CD4-positive, alpha-beta T cell treated with Interleukin-6 at 100 ng/mL for 8 hours (primary cell): ENCODE measurements around the gene ANKRD49.

Experiments
- DNase-seq: peaks from one replicate; pipeline ENCODE4 v3.0.0-alpha.2; 2020; ENCODE audit warnings: mixed read lengths, low spot score

ANKRD49 gene

DNA sequence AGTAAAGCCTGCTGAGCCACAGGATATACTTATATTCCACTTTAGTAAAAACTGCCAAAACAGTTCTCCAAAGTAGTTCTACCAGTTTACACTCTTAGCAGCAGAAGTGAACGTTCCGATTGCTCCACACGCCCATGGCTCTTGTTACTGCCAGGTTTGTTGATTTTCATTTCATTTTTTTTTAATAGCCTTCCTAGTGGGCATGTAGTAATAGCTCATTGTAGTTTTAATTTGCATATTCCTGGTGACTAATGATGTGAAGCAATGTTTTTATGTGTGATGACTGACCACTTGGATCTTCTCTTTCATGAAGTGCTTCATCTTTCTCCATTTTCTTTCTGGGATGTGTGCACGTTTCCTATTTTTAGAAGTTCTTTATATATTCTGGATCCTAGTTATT lies 13.7 kb downstream of the ANKRD49 start:
- DNase-seq, result no peak

DNA sequence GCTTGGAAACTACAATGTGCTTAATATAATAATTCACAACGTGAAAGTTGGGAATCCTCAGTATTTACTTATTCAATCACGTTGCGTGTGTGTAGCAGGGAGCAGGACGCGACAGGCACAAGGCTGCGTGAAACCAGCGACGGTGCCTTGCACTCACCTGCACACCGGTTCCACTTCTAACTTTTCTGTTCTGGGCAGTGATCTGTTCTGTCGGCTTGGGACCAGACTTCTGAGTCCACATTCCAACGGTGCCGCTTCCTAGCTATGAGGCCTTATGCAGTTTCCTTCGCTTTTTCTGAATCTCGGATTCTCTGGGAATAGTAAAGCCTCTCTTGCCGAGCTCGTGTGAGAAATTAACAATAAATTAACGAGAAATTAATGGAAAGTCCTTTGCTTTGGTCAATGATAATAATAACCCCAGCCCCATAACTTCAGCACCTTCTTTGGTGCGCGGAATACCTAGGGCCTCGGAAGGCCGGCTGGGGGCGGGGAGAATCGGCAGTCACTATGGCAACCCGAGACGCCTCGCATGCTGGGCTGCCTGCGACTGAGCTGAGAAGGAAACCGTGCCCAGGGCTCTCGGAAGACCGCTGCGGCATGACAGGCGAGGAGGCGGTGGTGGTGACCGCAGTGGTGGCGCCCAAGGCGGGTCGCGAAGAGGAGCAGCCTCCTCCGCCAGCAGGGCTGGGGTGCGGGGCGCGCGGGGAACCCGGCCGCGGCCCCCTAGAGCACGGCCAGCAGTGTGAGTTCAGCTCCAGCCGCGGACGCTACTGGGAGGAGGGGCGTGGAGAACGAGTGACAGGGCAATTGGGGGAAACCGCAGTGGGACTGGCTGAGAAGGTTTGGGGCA lies 18.4 kb downstream of the ANKRD49 start, which contains the start of gene C11orf97:
Gene C11orf97 (plus strand): TSS at position 530 of the 850 bp plus-strand sequence. CDS start 68 bp downstream, at position 598.
- DNase-seq, result peak; percentile 55

DNA sequence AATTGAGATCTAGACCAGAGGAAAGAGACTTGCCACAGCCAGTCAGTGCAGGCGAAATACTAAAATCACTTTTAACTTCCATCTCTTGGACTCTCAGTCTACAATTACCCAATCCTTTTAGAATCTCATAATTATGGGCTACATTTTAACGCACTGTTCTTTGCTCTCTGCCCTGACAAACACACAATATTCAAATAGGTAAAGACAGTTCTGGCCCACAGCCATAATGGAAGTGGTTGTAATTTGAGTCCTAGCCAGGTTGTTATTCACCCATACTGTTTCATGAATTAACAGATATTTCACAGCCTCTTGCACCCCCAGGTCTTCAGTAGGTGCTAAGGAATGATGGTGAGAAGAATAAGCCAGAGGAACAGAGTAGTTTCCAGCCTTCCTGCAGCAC lies 19.3 kb downstream of the ANKRD49 start:
- DNase-seq, result no peak

- DNase-seq, result no peak
Measured at GRCh38 chr11:94515398-94515797, 21.6 kb downstream of the ANKRD49 start.

GRCh38 chr11:94516725-94517124 lies 22.9 kb downstream of the ANKRD49 start:
- no peak for DNase-seq

- no peak for DNase-seq
Measured at GRCh38 chr11:94518300-94518699, 24.5 kb downstream of the ANKRD49 start.

- peak; percentile 21 for DNase-seq
Measured at GRCh38 chr11:94519478-94520084, 25.8 kb downstream of the ANKRD49 start.

DNA sequence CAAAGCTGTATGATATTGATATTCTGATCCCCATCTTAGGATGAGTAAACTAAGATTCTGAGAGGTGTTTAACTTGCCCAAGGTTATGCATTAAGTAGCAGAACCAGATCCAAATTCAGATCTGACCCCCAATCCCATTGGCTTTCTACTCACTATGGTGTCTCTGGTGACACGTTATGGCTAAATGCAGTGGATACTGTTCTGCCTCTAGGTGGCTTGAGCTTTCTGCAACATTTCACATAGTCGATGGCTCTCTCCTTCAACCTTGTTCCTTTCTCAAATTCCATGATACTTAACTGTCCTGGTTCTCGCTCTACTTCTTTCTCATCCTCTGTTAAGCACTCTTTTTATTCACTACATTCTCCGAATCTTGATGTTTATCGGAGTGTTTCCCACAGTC lies 27.9 kb downstream of the ANKRD49 start:
- no peak for DNase-seq

GRCh38 chr11:94524341-94524740 lies 30.6 kb downstream of the ANKRD49 start:
- DNase-seq, result no peak

GRCh38 chr11:94525546-94526324 lies 32.0 kb downstream of the ANKRD49 start:
- no peak for DNase-seq

GRCh38 chr11:94526645-94527438 lies 33.1 kb downstream of the ANKRD49 start:
- no peak for DNase-seq

- DNase-seq, result no peak
Measured at GRCh38 chr11:94528551-94528950, 34.8 kb downstream of the ANKRD49 start.

GRCh38 chr11:94532211-94532610 lies 38.4 kb downstream of the ANKRD49 start:
- DNase-seq, result no peak

DNA sequence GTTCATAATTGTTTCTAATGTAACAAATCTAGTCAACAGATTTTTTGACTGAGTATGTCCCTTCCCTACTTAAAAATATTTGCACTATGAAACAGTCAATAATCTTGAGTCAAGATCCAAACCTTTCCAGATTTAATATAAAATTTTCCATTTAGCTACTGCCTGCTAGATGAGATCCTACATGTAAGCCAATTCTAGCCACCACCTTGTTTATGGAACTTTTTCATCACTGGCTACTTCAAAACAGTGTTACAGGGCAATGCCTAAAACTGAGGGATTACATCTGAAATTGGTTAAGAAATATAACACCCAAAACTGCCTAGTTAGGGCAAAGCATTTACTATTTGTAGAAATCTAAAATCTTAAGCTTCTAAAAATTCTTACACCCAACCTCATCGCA lies 39.4 kb downstream of the ANKRD49 start:
- DNase-seq, result no peak

- no peak for DNase-seq
Measured at GRCh38 chr11:94533696-94534630, 40.2 kb downstream of the ANKRD49 start.

DNA sequence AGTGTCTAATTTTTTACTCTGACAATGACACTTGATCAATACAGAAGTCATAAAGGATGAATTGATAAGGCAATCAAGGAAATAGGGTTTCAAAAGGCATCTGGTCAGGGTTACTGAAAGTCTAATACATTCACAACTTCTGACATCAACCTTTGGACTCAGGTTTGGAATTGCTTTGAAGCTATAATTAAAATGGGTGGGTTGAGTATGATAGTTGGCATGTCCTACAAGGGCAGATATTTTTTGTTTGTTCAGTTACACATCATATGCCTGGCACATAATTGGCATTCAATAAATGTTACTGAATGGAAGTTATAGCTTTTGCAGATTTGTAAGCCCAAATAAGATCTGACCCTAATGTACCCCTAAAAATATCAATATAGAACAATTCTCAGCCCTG lies 42.6 kb downstream of the ANKRD49 start:
- DNase-seq, result no peak

DNA sequence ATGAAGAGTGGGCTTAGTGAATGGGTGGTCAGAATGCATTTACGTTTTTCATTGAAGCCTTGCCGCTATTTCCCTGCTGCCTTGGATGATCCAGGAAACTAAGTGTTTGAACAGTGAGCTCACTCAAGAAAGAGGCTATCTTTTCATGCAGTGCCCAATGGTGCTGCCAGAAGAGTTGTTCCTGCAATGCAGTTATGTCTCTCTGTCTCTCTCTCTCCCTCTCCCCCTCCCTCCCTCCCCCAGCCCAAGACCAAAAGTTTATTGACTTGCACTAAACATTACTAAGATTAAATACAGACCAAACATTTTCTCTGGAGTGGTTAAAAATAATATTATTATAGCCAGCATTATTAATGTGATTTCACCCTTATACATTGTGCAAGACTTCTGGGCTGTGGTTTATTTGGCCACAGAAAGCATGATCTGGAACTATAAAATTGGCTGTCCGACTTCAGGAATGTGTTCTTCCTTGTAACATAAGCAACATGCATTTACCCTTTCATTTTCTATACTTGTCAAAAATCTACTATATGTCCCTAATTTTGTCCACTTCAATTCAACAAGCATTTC lies 43.3 kb downstream of the ANKRD49 start:
- no peak for DNase-seq

GRCh38 chr11:94539420-94539819 lies 45.6 kb downstream of the ANKRD49 start:
- no peak for DNase-seq

DNA sequence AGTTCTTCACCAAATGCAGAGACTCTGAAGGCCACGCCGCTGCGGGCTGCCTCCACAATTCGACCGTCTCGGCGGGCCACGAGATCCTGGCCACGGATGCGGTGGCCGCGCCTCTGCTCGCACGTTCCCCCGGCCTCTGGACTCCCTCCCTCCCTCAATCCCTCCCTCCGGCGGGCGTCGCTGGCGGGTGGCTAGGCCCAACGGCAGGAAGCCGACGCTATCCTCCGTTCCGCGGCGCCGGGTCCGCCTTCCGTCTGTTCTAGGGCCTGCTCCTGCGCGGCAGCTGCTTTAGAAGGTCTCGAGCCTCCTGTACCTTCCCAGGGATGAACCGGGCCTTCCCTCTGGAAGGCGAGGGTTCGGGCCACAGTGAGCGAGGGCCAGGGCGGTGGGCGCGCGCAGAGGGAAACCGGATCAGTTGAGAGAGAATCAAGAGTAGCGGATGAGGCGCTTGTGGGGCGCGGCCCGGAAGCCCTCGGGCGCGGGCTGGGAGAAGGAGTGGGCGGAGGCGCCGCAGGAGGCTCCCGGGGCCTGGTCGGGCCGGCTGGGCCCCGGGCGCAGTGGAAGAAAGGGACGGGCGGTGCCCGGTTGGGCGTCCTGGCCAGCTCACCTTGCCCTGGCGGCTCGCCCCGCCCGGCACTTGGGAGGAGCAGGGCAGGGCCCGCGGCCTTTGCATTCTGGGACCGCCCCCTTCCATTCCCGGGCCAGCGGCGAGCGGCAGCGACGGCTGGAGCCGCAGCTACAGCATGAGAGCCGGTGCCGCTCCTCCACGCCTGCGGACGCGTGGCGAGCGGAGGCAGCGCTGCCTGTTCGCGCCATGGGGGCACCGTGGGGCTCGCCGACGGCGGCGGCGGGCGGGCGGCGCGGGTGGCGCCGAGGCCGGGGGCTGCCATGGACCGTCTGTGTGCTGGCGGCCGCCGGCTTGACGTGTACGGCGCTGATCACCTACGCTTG lies 50.2 kb downstream of the ANKRD49 start, which contains the start of gene FUT4:
Gene FUT4 (plus strand): TSS at position 227 of the 951 bp plus-strand sequence. CDS start 213 bp downstream, at position 440.
- peak; percentile 58 for DNase-seq
